C4-2B (cell line): ENCODE data around the gene HMGN4.

Experiments used
- H3K27ac ChIP-seq: fragments of 450-650 bp; 2 replicates; pipeline ENCODE4 v1.5.1; 2017
- CTCF ChIP-seq: fragments of 450-650 bp; conservative IDR thresholded peaks from 2 replicates; pipeline ENCODE4 v1.5.1; 2017; ENCODE audit warnings: mild to moderate bottlenecking
- ZFX ChIP-seq: fragments of 450-650 bp; IDR thresholded peaks from 2 replicates; pipeline ENCODE4 v1.6.1; 2017

The HMGN4 gene

DNA sequence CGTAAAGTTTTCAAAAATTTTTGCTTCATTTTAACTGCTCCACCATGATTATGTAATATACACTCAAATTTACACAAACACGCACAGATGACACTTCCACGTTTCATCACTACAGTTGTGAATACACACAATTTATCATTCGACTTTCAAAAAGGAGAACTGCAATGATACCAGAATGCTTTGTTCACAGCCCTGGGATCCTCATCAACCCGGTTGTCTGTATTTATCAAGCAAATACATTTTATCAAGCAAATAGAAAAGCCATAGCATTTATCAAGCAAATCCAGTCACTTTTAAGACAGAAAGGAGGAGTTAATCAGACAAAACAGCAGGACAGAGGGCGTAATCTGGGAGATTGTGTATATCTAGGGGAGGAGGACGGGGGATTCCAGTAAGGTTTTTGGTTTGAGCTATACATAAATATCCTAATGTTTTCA lies 38.3 kb downstream of the HMGN4 start:
- TF ChIP-seq ZFX (no peak), CTCF (no peak)

DNA sequence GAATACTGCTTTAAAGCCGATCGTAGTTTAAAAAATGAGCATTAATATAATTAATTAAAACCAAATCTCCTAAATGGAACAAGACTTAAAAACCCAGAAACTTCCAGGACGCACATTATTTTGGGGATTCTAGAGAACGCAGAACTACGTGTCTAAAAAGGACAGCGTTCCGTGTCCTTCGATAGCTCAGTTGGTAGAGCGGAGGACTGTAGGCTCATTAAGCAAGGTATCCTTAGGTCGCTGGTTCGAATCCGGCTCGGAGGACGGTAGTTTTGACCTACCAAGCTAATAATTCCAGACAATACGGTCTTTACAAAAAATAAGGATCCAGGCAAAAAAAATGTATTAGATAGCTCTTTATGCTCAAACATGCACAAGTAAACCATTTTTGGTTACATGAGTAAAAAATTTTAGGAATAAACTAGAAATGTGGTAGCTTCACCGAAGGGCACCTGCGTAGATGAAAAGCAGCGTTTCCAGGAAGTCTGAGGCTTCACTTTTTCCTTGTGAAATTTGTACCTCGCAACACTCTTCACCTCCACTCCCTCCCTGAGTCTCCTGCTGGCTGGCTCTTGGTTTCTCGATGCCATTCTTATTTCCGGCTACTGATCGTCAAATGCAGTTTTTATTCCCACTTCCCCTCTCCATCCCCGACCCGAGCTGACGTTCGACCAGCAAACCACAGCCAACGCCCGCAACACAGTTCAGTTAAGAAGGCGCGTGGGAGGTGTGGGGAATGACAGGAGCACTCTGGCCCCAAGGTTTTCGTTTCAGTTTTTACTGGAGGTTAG lies 39.0 kb downstream of the HMGN4 start:
- no peak for TF ChIP-seq ZFX
- TF ChIP-seq CTCF, result no peak
- no peak overlapping the region for H3K27ac ChIP-seq

More for the DNA sequence above, 38.3 kb downstream of the HMGN4 start:
- H3K27ac ChIP-seq, result no peak overlapping the region

DNA sequence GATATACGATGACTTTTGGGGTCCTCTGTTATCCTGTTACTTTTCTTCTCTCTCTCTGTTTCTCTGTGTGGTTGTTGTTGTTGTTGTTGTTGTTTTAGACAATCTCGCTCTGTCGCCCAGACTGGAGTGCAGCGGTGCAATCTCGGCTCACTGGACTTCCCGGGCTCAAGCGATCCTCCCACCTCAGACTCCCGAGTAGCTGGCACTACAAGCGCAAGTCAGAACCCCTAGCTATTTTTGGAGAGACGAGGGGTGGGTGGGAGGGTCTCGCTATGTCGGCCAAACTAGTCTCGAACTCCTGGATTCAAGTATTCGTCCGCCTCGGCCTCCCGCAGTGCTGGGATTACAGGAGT lies 39.5 kb downstream of the HMGN4 start:
- no peak overlapping the region for H3K27ac ChIP-seq
- TF ChIP-seq ZFX (no peak), CTCF (no peak)

DNA sequence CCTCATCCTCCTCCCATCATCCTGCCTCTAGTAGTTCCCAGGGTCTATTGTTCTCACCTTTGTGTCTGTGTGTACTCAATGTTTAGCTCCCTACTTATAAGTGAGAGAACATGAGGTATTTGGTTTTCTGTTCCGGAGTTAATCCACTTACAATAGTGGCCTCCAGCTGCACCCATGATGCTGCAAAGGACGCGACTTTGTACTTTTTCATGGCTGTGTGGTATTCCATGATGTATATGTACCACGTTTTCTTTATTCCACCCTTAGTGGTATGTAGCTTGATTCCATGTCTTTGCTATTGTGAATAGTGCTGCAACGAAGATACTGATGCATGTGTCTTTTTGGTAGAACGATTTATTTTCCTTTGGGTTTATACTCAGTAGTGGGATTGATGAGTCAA lies 40.1 kb downstream of the HMGN4 start:
- TF ChIP-seq ZFX (no peak), CTCF (no peak)
- no peak overlapping the region for H3K27ac ChIP-seq

DNA sequence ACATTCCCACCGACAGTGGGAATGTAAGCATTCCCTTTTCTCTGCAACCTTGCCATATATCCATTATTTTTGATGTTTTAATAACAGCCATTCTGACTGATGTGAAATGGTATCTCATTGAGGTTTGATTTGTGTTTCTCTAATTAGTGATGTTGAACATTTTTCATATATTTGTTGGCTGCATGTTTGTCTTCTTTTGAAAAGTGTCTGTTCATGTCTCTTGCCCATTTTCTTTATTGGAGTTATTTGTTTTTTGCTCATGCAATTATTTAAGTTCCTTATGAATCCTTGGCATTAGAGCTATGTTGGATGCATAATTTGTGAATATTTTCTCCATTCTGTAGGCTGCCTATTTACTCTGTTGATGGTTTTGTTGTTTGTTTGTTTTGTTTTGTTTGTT lies 40.6 kb downstream of the HMGN4 start:
- TF ChIP-seq ZFX (no peak), CTCF (no peak)

DNA sequence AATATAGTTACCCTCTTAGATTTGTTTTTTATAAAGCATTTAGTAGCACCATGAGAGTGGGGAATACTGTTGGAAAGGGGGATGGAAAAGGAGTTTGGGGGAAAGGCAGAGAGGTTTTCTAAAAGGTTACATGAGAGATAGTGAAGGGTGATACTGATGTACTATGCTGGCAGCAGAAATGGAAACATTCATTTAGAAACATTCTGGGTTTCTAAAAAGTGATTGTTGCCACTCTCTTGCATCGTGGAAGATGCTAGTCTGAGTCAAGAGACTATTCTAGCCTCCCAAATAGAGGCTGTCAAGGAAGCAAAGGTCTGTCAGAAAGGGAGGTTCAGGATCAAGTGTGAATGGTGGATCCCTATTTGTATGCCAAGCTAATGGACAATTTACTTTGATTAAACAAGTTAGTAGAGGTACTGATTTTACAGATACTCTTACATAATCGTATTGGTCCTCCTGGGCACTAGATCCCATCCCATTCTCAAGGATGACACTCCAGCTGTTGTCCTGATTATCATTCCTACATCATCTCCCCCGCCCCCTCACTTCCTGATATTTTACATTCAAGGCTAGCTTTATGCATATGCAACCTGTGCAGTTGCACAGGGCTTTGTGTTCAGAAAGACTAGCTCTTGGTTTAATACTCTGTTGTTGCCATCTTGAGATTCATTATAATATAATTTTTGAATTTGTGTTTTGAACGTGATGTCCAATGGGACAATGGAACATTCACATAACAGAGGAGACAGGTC lies 43.2 kb downstream of the HMGN4 start:
- no peak for TF ChIP-seq CTCF
- TF ChIP-seq ZFX, result no peak
- H3K27ac ChIP-seq, result no peak overlapping the region

More for the DNA sequence above, 40.6 kb downstream of the HMGN4 start:
- H3K27ac ChIP-seq, result no peak overlapping the region

DNA sequence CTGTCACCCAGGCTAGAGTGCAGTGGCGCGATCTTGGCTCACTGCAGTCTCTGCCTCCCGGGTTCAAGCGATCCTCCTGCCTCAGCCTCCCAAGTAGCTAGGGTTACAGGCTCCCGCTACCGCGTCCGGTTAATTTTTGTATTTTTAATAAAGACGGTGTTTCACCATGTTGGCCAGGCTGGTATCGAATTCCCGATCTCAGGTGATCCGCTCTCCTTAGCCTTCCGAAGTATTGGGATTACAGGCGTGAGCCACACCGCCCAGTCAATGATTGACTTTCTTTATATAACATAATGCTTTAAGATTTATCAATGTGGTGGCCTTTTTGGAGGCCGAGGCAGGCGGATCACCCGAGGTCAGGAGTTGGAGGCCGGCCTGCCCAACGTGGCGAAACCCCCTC lies 50.8 kb downstream of the HMGN4 start:
- TF ChIP-seq CTCF, result no peak
- no peak for TF ChIP-seq ZFX

More for the DNA sequence above, 50.8 kb downstream of the HMGN4 start:
- no peak overlapping the region for H3K27ac ChIP-seq
